Activated gamma-delta T cell treated with anti-CD3 and anti-CD28 coated beads, Interleukin-2, amount 50 U/mL, for 16 hours (primary cell): ENCODE data around the gene RXFP4.
"Not testable (repeated sequence)": the region's sequence is repeated elsewhere in the genome, so short reads cannot be mapped to it uniquely, and the experiment has no call there.

Experiments
- DNase-seq: peaks from one replicate; pipeline ENCODE4 v3.0.0-alpha.2; 2020; ENCODE audit warnings: low read depth

Gene RXFP4, protein sequence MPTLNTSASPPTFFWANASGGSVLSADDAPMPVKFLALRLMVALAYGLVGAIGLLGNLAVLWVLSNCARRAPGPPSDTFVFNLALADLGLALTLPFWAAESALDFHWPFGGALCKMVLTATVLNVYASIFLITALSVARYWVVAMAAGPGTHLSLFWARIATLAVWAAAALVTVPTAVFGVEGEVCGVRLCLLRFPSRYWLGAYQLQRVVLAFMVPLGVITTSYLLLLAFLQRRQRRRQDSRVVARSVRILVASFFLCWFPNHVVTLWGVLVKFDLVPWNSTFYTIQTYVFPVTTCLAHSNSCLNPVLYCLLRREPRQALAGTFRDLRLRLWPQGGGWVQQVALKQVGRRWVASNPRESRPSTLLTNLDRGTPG

DNA sequence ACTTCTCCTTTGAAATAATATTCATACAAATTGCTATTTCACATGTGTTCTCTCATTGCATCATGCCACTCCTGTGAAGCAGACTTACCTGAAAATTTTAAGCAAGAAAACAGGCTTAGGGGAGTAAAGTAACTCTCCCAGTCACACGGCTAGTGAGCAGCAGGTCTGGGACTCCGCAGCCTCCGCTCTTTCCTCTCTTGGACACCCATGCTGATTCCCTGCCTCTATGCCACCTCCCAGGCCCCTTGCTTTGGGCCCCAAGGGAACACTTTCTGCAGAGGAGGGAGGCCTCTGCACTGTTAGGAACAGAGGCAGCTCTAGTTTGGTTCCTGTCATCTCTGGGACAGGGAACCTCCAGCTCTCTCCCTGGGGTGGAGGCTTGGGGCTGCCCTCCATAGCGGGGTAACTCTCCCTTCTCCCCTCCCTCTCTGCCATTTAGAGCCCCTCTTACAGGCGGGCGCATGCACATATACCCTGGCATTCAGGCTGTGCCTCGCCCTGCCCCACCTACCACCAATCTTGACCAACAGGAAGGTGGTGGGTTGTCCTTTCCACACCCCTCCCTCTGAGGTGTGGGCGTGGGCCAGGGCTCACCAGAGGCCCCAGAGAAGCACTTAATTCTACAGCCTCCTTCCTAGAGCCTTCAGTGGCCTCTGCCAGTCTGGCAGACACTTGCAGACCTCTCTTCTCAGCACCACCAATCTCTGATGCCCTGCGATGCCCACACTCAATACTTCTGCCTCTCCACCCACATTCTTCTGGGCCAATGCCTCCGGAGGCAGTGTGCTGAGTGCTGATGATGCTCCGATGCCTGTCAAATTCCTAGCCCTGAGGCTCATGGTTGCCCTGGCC, at the start of gene RXFP4:
Gene RXFP4, plus strand, starts transcription at position 646 of the 852 bp plus-strand sequence. Its CDS starts 72 bp downstream, at position 718.
- DNase-seq, result no peak

- DNase-seq, result no peak
Measured at GRCh38 chr1:155892796-155893195, 48.6 kb upstream of the RXFP4 start.

GRCh38 chr1:155893389-155894142, 47.9 kb upstream of the RXFP4 start:
- no peak for DNase-seq

DNA sequence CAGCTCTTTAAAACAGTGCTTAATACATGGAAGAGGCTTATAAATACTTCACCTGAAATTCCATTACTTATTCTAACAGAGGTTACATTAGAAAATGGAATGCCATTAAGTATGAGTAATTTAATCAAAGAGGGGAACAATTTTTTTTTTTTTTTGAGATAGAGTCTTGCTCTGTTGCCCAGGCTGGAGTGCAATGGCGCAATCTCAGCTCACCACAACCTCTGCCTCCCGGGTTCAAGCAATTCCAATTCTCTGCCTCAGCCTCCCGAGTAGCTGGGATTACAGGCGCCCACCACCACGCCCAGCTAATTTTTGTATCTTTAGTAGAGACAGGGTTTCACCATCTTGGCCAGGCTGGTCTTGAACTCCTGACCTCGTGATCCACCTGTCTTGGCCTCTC, 45.8 kb upstream of the RXFP4 start:
- DNase-seq, result not testable (repeated sequence)

GRCh38 chr1:155896476-155896875, 45.0 kb upstream of the RXFP4 start:
- not testable (repeated sequence) for DNase-seq

GRCh38 chr1:155897746-155898145, 43.7 kb upstream of the RXFP4 start:
- no peak for DNase-seq

- DNase-seq, result no peak
Measured at GRCh38 chr1:155898888-155899287, 42.5 kb upstream of the RXFP4 start.

DNA sequence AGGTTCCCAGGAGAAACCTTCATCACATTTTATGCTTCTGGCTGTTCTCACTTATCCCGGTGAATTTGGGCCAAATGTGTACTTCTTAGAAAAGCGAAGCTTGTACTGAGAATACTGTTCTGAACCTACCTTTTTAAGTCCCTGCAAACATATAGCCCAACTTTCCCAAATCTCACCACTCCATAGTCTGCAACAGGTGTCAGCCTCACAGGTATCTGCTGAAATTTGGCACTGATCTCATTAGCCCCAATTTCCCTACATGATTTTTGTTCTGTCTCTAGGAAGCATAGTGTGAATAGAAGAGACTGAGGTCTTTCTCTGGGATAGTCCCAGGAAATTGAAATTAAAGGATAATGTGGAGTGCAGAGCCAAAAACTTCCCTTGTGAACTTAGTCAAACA, 41.8 kb upstream of the RXFP4 start:
- no peak for DNase-seq

GRCh38 chr1:155900161-155900560, 41.3 kb upstream of the RXFP4 start:
- no peak for DNase-seq

DNA sequence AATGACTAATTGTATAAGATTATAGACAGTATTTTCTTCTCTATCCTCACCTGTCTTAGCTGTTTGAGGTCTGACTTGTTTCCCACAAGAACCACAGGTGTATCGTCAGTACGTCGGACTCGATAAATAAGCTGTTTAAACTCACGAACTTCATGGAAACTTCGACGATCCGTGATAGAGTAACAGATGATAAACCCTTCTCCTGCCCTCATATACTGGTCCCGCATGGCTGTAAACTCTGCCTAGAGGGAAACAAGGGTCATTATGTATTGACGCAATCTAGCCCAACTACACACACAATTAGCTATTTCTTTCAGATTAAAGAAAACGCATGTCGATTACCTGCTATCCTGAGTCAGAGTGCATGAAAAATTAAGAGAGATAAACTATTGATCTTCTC, 37.2 kb upstream of the RXFP4 start:
- DNase-seq, result no peak

GRCh38 chr1:155909894-155910293, 31.5 kb upstream of the RXFP4 start:
- DNase-seq, result no peak

- no peak for DNase-seq
Measured at GRCh38 chr1:155910621-155911121, 30.8 kb upstream of the RXFP4 start.

GRCh38 chr1:155911156-155912055, 30.0 kb upstream of the RXFP4 start, which contains the start of gene RIT1:
RIT1 (minus strand) TSS chr1:155911349; CDS start chr1:155910761, 588 bp downstream.
- peak; percentile 76 for DNase-seq

- DNase-seq, result no peak
Measured at GRCh38 chr1:155912056-155912536, 29.3 kb upstream of the RXFP4 start.

DNA sequence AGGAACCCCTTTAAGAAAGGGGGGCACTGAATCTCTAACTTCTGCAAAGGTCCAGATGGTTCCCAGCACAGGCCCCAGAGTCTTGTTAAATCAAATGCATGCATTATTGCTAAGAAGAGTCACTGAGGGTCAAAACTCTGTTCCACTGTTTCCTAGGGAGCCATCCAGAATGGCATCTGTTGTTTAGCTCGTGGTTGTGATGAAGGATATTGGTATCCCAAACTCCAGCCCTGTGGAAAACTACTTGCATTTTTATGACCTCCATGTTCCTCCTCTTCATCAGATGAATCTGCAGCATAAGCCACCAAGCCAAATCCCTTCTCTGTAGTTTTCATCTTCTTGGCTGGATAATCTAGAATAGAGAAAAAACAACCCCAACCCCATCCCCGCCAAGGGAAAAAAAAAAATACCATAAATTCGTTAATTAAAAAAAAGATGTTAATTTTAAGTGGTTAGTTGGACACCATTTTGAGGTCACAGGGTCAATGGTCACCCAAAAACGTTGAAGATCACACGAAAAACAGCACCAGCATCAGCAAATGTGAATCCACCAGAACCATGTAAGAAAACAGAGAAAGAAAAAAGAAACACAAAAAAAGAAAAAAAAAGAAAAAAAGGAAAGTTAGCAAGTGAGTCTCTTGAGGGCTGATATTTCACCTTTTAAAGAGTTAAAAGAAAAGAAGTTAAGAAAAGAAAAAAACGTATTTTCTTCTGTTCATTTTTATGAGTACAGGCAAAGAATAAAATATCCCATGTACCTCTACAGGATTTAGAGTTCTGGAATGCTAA, 27.3 kb upstream of the RXFP4 start:
- DNase-seq, result no peak

DNA sequence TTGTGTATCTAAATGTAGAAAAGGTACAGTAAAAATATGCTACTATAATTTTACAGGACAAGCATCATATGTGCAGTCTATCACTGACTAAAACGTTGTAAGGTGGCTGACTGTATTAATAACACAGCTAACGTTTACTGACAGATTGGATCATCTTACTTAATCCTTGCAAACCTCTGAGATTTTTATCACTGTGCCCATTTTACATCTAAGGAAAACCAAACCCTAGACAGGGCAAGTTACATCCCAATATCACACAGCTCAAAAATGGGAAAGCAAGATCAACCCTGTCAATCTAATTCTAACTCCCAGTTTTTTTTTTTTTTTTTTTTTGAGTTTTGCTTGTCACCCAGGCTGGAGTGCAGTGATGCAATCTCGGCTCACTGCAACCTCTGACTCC, 22.8 kb upstream of the RXFP4 start:
- no peak for DNase-seq

DNA sequence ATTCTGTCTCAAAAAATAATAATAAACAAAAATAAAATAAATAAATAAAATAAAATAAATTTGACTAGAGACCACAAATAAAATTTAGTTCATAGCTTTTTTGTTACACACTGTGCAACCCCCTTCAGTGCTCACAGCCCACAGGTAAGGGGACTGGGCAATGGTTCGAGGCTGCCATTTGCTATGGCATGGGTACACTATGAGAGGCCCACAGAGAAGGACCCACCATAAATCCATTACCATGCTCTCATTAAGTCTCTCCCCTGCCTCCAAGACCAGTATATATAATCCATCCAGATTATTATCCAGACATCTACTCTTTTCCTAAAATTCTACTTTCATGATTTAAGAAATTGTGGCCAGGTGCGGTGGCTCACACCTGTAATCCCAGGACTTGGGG, 21.6 kb upstream of the RXFP4 start:
- no peak for DNase-seq

DNA sequence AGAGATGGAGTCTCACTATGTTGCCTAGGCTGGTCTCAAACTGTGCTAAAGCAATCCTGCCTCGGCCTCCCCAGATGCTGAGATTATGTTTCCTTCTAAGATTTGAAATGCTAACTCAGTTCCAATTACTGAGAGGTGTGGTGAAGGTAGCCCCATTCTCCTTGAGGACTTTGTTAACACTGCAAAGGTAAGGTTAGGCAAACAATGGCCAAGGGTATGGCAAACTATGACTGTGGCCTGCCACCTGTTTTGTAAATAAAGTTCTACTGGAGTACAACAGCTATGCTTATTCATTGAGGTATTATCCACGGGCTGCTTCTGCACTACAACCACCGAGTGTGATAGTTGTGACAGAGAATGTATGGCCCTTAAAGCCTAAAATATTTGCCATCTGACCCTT, 20.7 kb upstream of the RXFP4 start:
- DNase-seq, result no peak

DNA sequence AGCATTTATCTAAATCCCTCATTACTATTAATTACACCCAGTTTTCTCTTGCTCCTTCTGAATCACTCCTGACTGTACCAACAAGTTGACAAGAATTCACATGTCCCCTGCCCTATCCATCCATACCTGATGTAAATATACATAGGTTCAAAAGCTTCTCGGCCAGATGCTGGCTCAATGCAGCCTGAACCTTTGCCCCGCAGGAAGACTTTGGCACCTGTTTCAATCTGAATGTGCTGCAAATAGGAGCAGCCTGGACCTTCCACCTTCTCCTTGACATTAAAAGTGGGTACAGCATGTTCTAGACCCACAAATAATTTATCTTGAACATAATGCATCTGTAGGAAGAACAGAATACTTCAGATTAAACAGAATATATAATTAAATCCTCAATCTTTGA, 15.9 kb upstream of the RXFP4 start:
- no peak for DNase-seq

DNA sequence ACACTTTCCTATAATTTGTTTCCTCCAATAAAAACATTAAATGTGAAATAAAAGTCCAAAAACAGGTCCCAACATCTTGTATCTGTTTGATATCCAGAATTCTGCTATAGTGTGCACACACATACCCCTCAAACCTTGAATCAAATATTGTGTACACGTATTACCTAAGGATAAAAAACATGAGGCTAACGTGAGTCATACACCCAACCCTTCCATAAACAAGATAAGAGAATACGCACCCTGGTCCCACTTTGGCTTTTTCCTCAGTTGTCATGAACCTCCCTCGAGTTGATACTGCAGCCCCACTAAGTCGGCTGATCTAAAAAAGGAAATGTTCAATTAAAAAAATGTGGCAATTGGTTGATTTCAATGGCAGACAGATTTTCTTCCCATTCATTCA, 12.4 kb upstream of the RXFP4 start:
- DNase-seq, result no peak
